LNCAP (cell line): ENCODE results near the gene SRRM5.
A peak's percentile ranks its signal among the peaks of the same experiment; 100 is the strongest.

Experiments used
- TF ChIP-seq, protein P1 (sequence below): fragments of 450-650 bp; IDR thresholded peaks from 2 replicates; pipeline ENCODE4 v1.5.1; 2017; ENCODE audit warnings: mild to moderate bottlenecking

The SRRM5 gene

DNA sequence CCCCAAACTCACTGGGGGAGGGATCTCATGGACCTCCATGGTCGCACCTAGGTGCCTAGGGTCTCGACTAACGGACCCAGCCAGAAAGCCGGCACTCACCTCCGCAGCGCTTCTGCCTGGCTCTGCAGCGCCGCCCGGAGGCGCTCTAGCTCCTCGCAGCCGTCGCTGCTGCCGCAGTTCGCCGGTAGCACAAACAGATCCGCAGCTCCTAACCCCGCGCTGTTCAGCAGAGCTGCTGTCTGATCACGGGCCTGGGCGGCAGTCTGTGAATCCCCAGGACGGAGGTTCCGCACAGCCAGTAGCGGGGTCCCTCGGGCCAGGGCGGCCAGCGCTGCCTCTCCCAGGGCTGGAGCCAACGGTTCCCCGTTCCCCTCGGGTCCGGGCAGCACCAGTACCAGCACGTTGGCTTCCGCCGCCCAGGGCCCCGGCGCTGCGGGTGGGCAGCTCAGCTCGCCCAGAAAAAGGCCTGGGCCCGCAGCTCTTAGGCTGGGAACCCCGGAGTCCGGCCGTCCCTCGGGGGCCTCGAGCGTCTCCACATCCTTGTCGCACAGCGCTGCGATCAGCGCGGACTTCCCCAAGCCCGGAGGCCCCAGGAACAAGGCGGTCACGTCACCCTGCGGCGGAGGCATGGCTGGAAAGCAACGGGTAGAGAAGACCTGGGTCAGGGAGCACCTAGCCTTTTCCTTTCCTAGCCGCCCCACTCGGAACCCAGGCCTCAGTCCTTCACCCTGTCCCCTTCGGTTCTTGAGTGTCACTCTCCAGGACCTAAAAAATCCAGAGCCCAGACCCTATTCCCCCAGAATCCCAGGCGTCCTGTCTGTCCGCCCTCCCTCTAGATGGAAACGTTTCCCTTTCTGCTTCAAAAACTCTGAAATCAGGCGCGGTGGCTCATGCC, 16.9 kb upstream of the SRRM5 start:
- TF ChIP-seq, protein P1, sequence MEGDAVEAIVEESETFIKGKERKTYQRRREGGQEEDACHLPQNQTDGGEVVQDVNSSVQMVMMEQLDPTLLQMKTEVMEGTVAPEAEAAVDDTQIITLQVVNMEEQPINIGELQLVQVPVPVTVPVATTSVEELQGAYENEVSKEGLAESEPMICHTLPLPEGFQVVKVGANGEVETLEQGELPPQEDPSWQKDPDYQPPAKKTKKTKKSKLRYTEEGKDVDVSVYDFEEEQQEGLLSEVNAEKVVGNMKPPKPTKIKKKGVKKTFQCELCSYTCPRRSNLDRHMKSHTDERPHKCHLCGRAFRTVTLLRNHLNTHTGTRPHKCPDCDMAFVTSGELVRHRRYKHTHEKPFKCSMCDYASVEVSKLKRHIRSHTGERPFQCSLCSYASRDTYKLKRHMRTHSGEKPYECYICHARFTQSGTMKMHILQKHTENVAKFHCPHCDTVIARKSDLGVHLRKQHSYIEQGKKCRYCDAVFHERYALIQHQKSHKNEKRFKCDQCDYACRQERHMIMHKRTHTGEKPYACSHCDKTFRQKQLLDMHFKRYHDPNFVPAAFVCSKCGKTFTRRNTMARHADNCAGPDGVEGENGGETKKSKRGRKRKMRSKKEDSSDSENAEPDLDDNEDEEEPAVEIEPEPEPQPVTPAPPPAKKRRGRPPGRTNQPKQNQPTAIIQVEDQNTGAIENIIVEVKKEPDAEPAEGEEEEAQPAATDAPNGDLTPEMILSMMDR: peak; percentile 58

DNA sequence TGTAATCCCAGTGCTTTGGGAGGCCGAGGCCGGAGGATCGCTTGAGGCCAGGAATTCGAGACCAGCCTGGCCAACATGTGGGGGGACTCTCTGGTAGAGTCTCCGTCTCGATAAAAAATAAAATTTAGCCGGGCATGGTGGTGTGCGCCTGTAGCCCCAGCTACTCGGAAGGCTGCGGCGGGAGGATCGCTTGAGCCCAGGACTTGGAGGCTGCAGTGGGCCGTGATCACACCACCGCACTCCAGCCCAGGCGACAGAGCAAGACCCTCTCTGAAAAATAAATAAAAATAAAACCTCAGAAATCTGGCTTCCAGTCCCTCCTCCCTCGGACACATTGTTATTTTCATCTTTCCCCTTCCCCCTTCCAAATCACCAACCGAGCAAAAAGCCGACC, 16.3 kb upstream of the SRRM5 start:
- TF ChIP-seq, protein P1: no peak

DNA sequence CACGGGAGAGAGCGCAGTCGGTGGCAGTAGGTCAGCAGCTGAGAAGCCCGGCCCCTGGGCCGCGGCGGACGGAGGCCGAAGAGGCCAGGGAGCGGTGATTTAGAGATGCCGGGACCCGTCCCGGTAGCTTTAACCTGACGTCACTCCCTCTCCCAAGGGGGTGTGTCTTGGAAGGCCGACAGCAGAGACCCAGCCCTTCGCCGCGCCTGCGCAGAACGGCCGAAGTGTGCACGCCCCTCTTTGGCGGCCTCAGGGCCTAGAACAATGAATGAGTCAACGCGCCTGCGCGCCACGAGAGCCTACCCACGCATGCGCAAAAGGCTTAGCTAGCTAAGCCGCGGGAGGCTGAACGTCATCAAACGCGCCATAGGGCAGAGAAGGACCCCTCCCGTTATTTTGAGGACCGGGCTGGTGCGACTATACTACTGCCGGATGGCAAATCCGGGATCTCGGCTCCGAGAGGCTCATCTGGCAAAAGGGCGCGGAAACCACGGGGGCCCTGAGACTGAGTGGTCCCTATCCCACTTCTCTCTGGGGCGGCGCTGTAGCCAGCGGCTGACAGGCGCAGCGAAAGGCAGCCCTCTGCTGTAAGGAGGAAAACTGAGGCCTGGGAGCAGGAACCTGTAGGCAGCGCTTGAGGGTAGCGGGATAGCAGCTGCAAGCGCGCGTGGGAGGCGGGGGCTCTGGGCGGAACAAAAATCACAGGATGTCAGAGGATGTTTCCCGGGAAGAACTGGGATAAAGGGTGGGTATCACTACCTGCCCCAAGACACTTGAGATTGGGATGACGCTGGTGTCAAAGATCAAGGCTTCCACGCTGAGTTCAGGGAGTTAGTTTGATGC, 15.7 kb upstream of the SRRM5 start, which contains the start of the genes IRGQ and ZNF576:
Gene IRGQ (minus strand): TSS at position 136 of the 843 bp plus-strand sequence. CDS start 796 bp downstream, outside the sequence.
Gene ZNF576 (plus strand): TSS at position 597 of the 843 bp plus-strand sequence. CDS start 514 bp downstream, outside the sequence.
- TF ChIP-seq, protein P1: no peak

DNA sequence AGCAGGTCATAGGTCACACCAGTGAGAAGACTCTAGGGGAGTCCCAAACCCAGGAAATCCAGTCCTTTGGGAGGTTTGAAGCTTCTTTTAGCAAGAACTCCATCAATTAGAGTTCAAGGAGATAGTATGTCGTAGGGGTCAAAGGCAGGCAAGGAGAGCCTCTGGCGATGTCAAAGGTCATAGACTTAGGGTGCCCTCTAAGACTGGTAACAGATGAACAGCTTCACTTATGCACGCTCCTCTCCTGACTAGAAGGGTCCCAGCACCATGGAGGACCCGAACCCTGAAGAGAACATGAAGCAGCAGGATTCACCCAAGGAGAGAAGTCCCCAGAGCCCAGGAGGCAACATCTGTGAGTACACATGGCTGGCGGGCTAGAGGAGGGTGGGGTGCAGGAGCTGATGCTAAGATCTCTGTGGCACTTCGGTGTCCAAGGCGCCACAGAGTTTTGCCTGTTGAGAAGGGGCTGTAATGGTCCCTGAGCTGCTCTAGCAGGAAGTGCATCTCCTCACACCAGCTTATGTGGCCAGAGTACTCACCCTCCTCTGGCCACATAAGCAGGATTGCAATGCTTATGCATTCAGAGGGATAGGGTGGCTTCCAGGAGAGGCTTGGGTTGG, 14.9 kb upstream of the SRRM5 start:
- TF ChIP-seq, protein P1: no peak

DNA sequence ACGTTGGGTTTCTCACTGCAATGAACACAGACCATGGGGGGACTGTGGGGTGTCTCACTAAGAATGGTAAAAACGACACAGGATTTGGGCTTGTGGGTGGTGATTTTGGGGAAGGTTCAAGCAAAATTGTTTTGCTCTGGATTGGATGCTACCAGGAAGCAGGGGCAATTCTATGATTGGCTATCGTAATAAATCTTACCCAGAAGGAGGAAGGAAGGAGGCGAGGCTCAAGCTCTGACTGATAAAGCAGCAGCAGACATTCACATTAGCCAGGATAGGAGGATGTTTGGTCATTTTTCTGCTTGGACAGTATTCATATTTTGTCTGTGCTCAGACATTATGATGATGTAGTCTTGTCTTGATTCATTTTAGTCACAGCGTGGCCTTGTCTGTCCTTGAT, 14.0 kb upstream of the SRRM5 start:
- TF ChIP-seq, protein P1: no peak

DNA sequence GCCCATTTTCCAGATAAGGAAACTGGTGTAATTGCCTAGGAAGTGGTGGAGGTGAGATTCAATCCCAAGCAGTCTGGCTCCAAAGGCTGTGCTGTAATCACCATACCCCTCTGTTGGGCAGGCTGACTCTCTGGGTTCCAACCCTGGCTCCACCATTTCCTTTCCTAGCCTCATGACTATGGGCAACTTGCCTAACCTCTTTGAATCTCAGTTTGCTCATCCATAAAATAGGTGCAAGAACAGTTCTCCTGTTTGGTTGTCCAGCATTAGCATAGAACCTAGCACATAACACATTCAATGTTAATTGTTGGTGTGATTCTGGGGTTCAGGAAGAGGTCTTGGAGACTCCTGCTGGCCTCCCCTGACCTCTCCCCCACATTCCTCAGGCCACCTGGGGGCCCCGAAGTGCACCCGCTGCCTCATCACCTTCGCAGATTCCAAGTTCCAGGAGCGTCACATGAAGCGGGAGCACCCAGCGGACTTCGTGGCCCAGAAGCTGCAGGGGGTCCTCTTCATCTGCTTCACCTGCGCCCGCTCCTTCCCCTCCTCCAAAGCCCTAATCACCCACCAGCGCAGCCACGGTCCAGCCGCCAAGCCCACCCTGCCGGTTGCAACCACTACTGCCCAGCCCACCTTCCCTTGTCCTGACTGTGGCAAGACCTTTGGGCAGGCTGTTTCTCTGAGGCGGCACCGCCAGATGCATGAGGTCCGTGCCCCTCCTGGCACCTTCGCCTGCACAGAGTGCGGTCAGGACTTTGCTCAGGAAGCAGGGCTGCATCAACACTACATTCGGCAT, 13.2 kb upstream of the SRRM5 start:
- TF ChIP-seq, protein P1: no peak
